NCI-H128 (cell line): ENCODE measurements around the gene BDP1.
A peak's percentile ranks its signal among the peaks of the same experiment; 100 is the strongest.
"Not testable (repeated sequence)": the region's sequence is repeated elsewhere in the genome, so short reads cannot be mapped to it uniquely, and the experiment has no call there.

ENCODE experiments used
- DNase-seq: peaks from one replicate; lab custom pipeline; 2025; ENCODE audit not compliant: unreplicated experiment; lab: John Stamatoyannopoulos, UW

Gene BDP1

DNA sequence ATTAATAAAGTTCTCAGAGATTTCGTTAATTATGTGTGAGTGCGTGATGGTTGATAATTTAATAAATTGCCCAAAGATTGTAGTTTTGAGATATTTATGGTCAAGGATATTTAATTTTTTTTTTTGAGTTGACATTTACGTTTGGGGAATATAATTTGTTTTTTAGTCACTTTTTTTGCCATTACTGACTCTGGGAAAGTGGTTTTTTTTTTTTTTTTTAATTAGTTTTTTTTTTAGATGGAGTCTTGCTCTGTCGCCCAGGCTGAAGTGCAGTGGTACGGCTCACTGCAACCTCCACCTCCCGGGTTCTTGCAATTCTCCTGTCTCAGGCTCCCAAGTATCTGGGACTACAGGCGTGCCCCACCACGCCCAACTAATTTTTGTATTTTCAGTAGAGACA is 1.7 kb downstream of the BDP1 start:
- DNase-seq: no peak

DNA sequence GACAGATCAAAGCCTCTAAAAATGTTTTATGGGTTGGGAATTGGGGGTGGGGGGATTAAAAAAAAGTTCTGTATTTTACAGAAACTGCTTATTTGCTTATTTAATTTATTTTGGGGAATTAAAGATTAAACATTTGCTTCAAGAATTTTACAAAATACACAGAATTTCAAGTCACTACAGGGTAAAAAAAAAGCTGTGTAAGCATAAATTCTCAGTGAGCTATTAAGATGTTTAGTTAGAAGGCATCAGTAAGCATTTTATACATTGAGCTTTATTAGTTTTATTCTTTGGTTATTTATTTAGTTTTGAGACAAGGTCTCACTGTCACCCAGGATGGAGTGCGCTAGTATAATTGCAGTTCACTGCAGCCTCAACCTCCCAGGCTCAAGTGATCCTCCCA is 5.2 kb downstream of the BDP1 start:
- DNase-seq: no peak

GRCh38 chr5:71461360-71461759 is 5.9 kb downstream of the BDP1 start:
- DNase-seq: no peak

DNA sequence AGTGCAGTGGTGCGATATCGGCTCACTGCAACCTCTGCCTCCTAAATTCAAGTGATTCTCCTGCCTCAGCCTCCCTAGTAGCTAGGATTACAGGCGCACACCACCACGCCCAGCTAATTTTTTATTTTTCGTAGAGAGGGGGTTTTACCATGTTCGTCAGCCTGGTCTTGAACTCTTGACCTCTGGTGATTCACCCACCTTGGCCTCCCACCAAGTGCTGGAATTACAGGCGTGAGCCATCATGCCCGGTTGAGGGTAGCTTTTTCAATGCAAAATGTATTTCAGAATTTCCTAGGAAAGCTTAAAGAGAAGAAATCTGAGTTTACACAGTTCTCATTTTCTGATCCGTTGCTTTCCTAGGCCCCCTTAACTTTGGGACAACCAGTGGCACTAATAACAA is 15.7 kb downstream of the BDP1 start:
- no peak for DNase-seq

DNA sequence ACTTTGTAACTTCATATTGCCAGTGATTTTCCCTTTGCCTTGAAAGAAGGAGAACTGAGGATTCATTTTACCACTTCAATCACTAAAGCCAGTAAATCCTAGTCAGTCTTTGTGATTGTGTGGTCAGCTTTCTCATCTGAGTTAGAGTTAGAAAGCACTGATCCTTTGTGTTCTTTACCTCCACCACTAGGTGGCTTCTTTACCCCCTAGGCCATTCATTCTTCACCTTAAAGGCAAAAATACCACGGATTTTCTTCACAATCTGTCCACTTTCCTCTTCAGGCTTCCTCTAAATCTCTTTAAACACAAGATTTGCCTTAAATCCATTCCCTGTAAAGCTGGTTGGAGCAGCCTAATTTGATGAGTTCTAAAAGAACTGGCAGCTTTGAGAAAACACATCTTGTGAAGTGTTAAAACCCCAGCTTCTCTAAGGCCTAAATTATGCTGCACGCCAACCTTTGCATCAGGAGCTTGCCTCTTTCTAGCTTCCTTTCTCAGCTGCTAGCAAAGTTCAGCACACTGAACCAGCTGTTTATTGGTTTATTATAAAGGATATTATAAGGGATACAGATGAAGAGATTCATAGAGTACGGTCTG is 20.4 kb downstream of the BDP1 start:
- no peak for DNase-seq

DNA sequence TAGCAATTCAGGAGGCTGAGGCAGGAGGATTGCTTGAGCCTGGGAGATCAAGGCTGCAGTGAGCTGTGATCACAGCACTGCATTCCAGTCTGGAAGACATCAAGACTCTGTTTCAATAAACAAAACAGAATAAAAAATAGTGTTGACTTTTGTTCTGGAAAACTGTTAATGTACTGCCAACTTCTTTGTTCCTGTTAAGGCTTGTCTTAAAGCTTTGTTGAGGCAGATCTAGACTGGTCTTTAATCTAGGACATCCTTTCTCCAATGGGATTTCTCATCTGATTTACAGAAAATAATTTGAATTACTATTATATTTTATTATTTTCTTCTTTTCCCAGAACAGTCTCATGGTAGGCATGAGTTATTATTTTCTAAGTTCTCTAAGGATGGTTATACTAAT is 26.0 kb downstream of the BDP1 start:
- DNase-seq: no peak

GRCh38 chr5:71482132-71482531 is 26.7 kb downstream of the BDP1 start:
- peak; percentile 0 for DNase-seq

DNA sequence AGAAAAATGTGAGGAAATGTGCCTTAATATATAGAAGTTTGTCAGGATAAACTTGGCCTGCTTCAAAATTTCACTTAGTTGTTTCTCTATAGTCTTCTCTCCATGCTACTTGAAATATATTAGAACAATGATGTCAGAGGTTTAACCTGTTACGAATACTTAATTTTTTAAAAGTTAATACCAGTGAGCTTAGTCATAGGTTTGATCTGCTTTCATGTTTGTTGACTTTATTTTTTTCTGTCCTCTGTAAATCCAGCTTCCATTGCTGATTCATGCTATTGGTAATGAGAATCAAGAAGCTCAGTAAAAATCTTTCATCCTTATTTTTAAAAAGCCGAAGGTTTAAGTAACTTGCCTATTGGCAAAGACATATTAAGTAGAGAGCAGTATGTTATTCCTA is 27.9 kb downstream of the BDP1 start:
- DNase-seq: no peak

DNA sequence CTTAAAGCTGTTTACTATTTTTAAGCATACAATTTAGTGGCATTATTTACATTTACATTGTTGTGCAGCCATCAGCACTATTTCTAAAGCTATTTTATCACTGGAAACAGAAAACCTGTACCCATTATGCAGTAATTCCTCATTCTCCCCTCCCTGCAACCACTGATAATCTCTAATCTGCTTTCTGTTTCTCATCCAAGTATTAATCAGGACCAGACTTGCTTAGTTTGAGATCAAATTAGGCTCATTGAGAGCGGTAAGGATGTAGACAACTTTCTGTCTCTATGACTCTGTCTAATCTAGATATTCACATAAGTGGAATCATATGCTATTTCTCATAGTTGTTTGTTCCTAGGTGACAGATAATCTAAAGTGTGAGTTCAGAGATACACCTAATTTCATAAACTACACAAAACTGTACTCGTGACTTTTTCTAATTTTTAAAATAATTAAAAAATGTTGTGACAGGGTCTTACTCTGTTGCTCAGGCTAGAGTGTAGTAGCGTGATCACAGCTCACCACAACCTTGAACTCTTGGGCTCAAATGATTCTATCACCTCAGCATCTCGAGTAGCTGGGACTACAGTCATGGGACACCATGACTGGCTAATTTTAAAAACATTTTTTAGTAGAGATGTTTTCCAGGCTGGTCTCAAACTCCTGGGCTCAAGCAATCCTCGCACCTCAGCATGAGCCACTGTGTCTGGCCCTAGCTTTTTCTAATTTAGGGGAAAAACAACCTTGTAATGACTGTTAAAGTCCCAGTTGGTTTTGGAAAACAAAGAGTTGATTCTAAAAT is 37.6 kb downstream of the BDP1 start:
- DNase-seq: no peak

DNA sequence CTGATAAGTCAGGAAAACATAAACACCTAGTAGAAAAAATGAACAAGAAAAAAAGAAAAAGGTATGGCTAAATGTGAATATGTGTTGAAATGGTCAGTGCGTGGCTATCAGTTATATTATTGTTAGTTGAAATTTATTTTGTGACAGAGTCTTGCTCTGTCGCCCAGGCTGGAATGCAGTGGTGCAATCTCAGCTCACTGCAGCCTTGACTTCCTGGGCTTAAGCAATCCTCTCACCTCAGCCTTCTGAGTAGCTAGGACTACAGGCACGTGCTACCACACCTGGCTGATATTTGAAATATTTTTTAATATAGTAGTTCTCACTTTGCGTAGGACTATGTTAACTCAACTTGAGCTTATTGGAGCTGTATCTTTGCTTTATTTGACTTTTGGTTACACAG is 38.8 kb downstream of the BDP1 start:
- not testable (repeated sequence) for DNase-seq

- DNase-seq: not testable (repeated sequence)
Observed at GRCh38 chr5:71498756-71499155, 43.3 kb downstream of the BDP1 start.

DNA sequence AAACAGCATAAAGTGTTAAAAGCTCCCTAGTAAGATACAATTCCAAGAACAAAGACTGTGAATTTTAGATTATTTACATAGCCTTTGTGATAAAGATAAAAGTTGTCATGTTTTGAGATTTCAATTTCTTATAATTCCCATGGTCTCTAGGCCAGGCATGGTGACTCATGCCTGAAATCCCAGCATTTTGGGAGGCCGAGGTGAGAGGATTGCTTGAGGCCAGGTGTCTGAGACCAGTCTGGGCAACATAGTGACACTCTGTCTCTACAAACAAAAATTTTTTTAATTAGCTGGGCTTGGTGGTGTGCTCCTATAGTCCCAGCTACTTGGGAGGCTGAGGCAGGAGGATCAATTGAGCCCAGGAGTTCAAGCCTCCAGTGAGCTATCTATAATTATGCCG is 48.1 kb downstream of the BDP1 start:
- DNase-seq: no peak

GRCh38 chr5:71522151-71522550 is 66.7 kb downstream of the BDP1 start:
- no peak for DNase-seq

DNA sequence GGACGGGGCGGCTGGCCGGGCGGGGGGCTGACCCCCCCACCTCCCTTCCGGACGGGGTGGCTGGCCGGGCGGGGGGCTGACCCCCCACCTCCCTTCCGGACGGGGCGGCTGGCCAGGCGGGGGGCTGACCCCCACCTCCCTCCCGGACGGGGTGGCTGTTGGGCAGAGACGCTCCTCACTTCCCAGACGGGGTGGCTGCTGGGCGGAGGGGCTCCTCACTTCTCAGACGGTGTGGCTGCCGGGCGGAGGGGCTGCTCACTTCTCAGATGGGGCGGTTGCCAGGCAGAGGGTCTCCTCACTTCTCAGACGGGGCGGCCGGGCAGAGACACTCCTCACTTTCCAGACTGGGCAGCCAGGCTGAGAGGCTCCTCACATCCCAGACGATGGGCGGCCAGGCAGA is 70.2 kb downstream of the BDP1 start:
- not testable (repeated sequence) for DNase-seq

DNA sequence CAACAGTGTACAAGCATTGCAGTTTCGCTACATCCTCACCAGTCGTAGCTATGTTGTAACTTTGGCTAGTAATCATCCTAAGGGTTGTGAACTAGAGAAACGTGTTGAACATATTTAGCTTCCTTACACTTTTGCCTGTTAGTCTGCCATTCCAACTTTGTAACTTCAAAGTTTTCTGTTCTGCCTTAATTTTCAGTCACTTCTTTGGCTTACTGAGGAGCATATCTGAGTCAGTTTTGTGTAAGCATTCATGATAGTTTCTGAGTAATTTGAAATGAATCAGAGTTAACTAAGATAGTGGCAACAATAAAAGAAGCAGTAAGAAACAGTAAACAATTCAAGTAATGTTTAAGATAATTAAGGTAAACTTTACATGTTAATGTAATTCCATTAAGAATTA is 72.8 kb downstream of the BDP1 start:
- no peak for DNase-seq

DNA sequence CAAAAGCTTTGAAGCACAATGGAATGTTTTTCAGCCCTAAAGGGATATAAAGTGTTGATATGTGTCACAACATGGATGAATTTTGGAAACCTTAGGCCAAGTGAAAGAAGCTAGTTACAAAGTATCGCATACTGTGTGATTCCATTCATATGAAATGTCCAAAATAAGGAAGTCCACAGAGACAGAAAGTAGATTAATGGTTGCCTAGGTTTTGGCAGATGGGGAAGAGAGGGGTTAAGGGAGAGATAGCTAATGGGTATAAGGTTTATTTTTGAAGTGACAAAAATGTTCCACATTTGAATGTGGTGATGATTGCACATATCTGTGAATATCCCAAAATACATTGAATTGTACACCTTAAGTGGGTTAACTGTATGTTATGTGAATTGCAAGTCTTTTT is 74.2 kb downstream of the BDP1 start:
- DNase-seq: no peak

GRCh38 chr5:71533142-71533541 is 77.7 kb downstream of the BDP1 start:
- no peak for DNase-seq

DNA sequence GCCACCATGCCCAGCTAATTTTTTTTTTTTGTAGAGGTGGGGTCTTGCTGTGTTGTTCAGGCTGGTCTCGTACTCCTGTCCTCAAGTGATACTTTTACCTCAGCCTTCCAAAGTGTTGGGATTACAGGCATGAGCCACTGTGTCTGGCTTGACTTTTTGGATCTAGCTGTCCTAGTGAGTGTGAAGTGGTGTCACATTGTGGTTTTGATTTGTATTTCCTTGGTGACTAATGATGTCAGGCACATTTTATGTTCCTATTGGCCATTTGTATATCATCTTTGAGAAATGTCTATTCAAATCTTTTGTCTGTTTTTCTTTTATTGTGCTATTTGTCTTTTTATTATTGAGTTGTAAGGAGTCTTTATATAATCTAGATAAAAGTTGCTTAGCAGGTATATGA is 78.2 kb downstream of the BDP1 start:
- no peak for DNase-seq

DNA sequence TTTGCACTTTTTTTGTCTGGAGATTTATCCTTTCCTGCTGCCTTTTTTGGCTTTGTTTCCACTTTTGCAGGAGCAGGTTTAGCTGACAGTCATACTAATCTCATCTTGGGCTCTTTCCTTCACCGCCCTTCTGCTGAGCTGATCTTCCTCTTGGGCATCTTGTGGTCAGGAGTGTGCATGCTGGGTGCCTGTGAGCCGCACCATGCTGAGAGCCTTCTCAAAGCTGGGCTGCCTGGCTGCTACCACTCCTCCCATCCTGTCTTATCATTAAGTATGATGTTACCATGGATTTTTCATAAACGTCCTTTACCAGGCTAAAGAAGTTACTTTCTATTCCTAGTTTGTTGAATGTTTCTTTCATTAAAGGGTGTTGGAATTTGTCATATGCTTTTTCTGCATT is 82.2 kb downstream of the BDP1 start:
- DNase-seq: no peak

DNA sequence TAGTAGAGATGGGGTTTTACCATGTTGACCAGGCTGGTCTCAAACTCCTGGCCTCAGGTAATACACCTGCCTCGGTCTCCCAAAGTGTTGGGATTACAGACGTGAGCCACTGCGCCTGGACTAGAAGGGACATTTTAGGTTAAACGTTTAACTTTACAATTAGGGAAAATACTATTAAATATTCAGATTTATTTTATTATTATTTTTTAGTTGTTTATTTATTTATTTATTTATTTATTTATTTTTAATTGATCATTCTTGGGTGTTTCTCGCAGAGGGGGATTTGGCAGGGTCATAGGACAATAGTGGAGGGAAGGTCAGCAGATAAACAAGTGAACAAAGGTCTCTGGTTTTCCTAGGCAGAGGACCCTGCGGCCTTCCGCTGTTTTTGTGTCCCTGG is 95.4 kb downstream of the BDP1 start:
- not testable (repeated sequence) for DNase-seq

- not testable (repeated sequence) for DNase-seq
Observed at GRCh38 chr5:71551582-71551981, 96.1 kb downstream of the BDP1 start.

DNA sequence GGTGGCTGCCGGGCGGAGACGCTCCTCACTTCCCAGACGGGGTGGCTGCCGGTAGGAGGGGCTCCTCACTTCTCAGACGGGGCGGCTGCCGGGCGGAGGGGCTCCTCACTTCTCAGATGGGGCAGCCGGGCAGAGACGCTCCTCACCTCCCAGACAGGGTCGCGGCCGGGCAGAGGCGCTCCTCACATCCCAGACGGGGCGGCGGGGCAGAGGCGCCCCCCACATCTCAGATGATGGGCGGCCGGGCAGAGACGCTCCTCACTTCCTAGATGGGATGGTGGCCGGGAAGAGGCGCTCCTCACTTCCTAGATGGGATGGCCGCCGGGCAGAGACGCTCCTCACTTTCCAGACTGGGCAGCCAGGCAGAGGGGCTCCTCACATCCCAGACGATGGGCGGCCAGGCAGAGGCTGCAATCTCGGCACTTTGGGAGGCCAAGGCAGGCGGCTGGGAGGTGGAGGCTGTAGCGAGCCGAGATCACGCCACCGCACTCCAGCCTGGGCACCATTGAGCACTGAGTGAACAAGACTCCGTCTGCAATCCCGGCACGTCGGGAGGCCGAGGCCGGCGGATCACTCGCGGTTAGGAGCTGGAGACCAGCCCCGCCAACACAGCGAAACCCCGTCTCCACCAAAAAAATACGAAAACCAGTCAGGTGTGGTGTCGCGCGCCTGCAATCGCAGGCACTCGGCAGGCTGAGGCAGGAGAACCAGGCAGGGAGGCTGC is 96.7 kb downstream of the BDP1 start:
- DNase-seq: not testable (repeated sequence)
